Activated CD8-positive, alpha-beta memory T cell treated with anti-CD3 and anti-CD28 coated beads, Interleukin-2, amount 10 ng/mL, durations not matched to agents 7 days and 5 days (primary cell): ENCODE data around the gene FCGR2B. TPM values are rescaled to one million over a fixed set of nuclear protein-coding genes. Genes with fewer than 3 reads are reported as not detected.
"Not testable (repeated sequence)": the region's sequence is repeated elsewhere in the genome, so short reads cannot be mapped to it uniquely, and the experiment has no call there.

Experiments
- ATAC-seq: fragments of 150-1000 bp; cut with Tn5 transposase; one replicate; pipeline ENCODE4 v1.10.0; 2021; ENCODE audit warnings: moderate library complexity
- CTCF ChIA-PET: fragments of 350-600 bp; sonication (Branson Sonifier 250); formaldehyde crosslinking; loops from one replicate; lab custom pipeline; 2021; ENCODE audit warnings: antibody characterized with exemption; lab: Charles Lee
- DNase-seq: peaks from one replicate; pipeline ENCODE4 v3.0.0-alpha.2; 2020
- H3K27ac Mint-ChIP-seq: one replicate; pipeline ENCODE4 v1.8.0; 2021; ENCODE audit warnings: mild to moderate bottlenecking, mixed read lengths
- H3K27me3 Mint-ChIP-seq: one replicate; pipeline ENCODE4 v1.8.0; 2021; ENCODE audit warnings: mixed read lengths
- H3K36me3 Mint-ChIP-seq: one replicate; pipeline ENCODE4 v1.8.0; 2021; ENCODE audit warnings: mild to moderate bottlenecking, mixed read lengths
- H3K4me1 Mint-ChIP-seq: one replicate; pipeline ENCODE4 v1.8.0; 2021; ENCODE audit warnings: mixed read lengths
- H3K4me3 Mint-ChIP-seq: one replicate; pipeline ENCODE4 v1.8.0; 2021; ENCODE audit warnings: mild to moderate bottlenecking, moderate library complexity, mixed read lengths
- H3K9me3 Mint-ChIP-seq: one replicate; pipeline ENCODE4 v1.8.0; 2022; ENCODE audit warnings: low read depth, mixed read lengths
- total RNA-seq, 2 experiments: library from RNA; stranded (reverse); gene quantifications; one replicate each; pipeline ENCODE4 v1.2.3, GENCODE V29; 2021

The FCGR2B gene
- total RNA-seq, 2 experiments from 2014 or later: 0.20 TPM; not detected in 1

- CTCF ChIA-PET: interaction anchor here (1.5 kb wide), 1 partner anchor 12 kb away, joined by 3 read pairs; no protein-coding TSS in a partner anchor
- ATAC-seq (peak; percentile 84), DNase-seq (peak; percentile 54)
- Mint-ChIP-seq H3K4me3 (peak overlapping the region; percentile 9), H3K27ac (peak overlapping the region; percentile 90), H3K4me1 (peaks cover 19% of the 10 kb centered on the region)
- not testable (repeated sequence) for H3K27me3 Mint-ChIP-seq, H3K9me3 Mint-ChIP-seq, H3K36me3 Mint-ChIP-seq
These were observed 26.7 kb upstream of the FCGR2B start for GRCh38 chr1:161636189-161636782.

GRCh38 chr1:161636976-161637375, 26.0 kb upstream of the FCGR2B start:
- not testable (repeated sequence) for H3K27me3 Mint-ChIP-seq, H3K9me3 Mint-ChIP-seq, H3K36me3 Mint-ChIP-seq, DNase-seq, H3K4me3 Mint-ChIP-seq, ATAC-seq
- Mint-ChIP-seq H3K27ac (peak overlapping the region; percentile 73), H3K4me1 (peaks cover 19% of the 10 kb centered on the region)
- CTCF ChIA-PET: interaction anchor here (1.1 to 1.5 kb wide), 2 partner anchors 11 to 101 kb away, joined by 3 read pairs; no protein-coding TSS in a partner anchor

GRCh38 chr1:161638251-161638993, 24.5 kb upstream of the FCGR2B start:
- H3K9me3 Mint-ChIP-seq, CTCF ChIA-PET, H3K27me3 Mint-ChIP-seq, H3K36me3 Mint-ChIP-seq, DNase-seq, H3K27ac Mint-ChIP-seq, H3K4me3 Mint-ChIP-seq, ATAC-seq: not testable (repeated sequence)
- peaks cover 30% of the 10 kb centered on the region for H3K4me1 Mint-ChIP-seq

- DNase-seq, H3K9me3 Mint-ChIP-seq, H3K27ac Mint-ChIP-seq, H3K27me3 Mint-ChIP-seq, CTCF ChIA-PET, ATAC-seq, H3K36me3 Mint-ChIP-seq, H3K4me3 Mint-ChIP-seq: not testable (repeated sequence)
- H3K4me1 Mint-ChIP-seq: peaks cover 34% of the 10 kb centered on the region
These were observed 23.7 kb upstream of the FCGR2B start for GRCh38 chr1:161639203-161639602.

GRCh38 chr1:161642697-161643096, 20.2 kb upstream of the FCGR2B start:
- H3K27ac Mint-ChIP-seq: peak overlapping the region; percentile 54
- CTCF ChIA-PET: not testable (repeated sequence)

GRCh38 chr1:161643481-161644208, 19.3 kb upstream of the FCGR2B start:
- H3K9me3 Mint-ChIP-seq, CTCF ChIA-PET, H3K36me3 Mint-ChIP-seq, DNase-seq, H3K4me3 Mint-ChIP-seq: not testable (repeated sequence)
- Mint-ChIP-seq H3K4me1 (peaks cover 20% of the 10 kb centered on the region), H3K27me3 (peaks cover 10% of the 10 kb centered on the region), H3K27ac (peak overlapping the region; percentile 56)
- peak; percentile 64 for ATAC-seq

More at GRCh38 chr1:161642697-161643096, 20.2 kb upstream of the FCGR2B start:
- peak; percentile 29 for ATAC-seq
- not testable (repeated sequence) for H3K36me3 Mint-ChIP-seq, H3K4me3 Mint-ChIP-seq, DNase-seq, H3K9me3 Mint-ChIP-seq, H3K27me3 Mint-ChIP-seq
- H3K4me1 Mint-ChIP-seq: peaks cover 19% of the 10 kb centered on the region

- H3K36me3 Mint-ChIP-seq, DNase-seq, CTCF ChIA-PET, H3K9me3 Mint-ChIP-seq, H3K27ac Mint-ChIP-seq, ATAC-seq, H3K4me3 Mint-ChIP-seq: not testable (repeated sequence)
- Mint-ChIP-seq H3K4me1 (peaks cover 20% of the 10 kb centered on the region), H3K27me3 (peaks cover 14% of the 10 kb centered on the region)
These were observed 18.1 kb upstream of the FCGR2B start for GRCh38 chr1:161644855-161645254.

GRCh38 chr1:161647507-161648360, 15.2 kb upstream of the FCGR2B start:
- peak overlapping the region; percentile 13 for H3K27ac Mint-ChIP-seq
- H3K36me3 Mint-ChIP-seq, H3K9me3 Mint-ChIP-seq, DNase-seq, H3K4me3 Mint-ChIP-seq: not testable (repeated sequence)
- peak; percentile 61 for ATAC-seq
- CTCF ChIA-PET: interaction anchor here (0.8 to 1.2 kb wide), 5 partner anchors 11 to 92 kb away, joined by 3 to 7 read pairs (median 3); no protein-coding TSS in a partner anchor
- peaks cover 23% of the 10 kb centered on the region for H3K27me3 Mint-ChIP-seq
- H3K4me1 Mint-ChIP-seq: peaks cover 13% of the 10 kb centered on the region

- H3K4me3 Mint-ChIP-seq, CTCF ChIA-PET, ATAC-seq, H3K4me1 Mint-ChIP-seq, H3K9me3 Mint-ChIP-seq, H3K36me3 Mint-ChIP-seq, H3K27ac Mint-ChIP-seq, DNase-seq: not testable (repeated sequence)
- H3K27me3 Mint-ChIP-seq: peaks cover 13% of the 10 kb centered on the region
These were observed 9.4 kb upstream of the FCGR2B start for GRCh38 chr1:161653541-161653940.

GRCh38 chr1:161653971-161654370, 9.0 kb upstream of the FCGR2B start:
- DNase-seq, H3K4me1 Mint-ChIP-seq, ATAC-seq, CTCF ChIA-PET, H3K36me3 Mint-ChIP-seq, H3K27ac Mint-ChIP-seq, H3K4me3 Mint-ChIP-seq, H3K9me3 Mint-ChIP-seq: not testable (repeated sequence)
- peaks cover 13% of the 10 kb centered on the region for H3K27me3 Mint-ChIP-seq

- H3K4me3 Mint-ChIP-seq, ATAC-seq, DNase-seq, H3K4me1 Mint-ChIP-seq, H3K27ac Mint-ChIP-seq, H3K27me3 Mint-ChIP-seq, CTCF ChIA-PET, H3K36me3 Mint-ChIP-seq, H3K9me3 Mint-ChIP-seq: not testable (repeated sequence)
These were observed 4.4 kb upstream of the FCGR2B start for GRCh38 chr1:161658524-161658923.

- H3K4me1 Mint-ChIP-seq, H3K9me3 Mint-ChIP-seq, H3K27ac Mint-ChIP-seq, H3K27me3 Mint-ChIP-seq, CTCF ChIA-PET, DNase-seq, H3K4me3 Mint-ChIP-seq, H3K36me3 Mint-ChIP-seq: not testable (repeated sequence)
- peak; percentile 30 for ATAC-seq
These were observed 1.2 kb upstream of the FCGR2B start for GRCh38 chr1:161661660-161662311.
